ENCODE measurements around the gene SNX5.
"Not testable (repeated sequence)": the region's sequence is repeated elsewhere in the genome, so short reads cannot be mapped to it uniquely, and the experiment has no call there.

SNX5 gene

DNA sequence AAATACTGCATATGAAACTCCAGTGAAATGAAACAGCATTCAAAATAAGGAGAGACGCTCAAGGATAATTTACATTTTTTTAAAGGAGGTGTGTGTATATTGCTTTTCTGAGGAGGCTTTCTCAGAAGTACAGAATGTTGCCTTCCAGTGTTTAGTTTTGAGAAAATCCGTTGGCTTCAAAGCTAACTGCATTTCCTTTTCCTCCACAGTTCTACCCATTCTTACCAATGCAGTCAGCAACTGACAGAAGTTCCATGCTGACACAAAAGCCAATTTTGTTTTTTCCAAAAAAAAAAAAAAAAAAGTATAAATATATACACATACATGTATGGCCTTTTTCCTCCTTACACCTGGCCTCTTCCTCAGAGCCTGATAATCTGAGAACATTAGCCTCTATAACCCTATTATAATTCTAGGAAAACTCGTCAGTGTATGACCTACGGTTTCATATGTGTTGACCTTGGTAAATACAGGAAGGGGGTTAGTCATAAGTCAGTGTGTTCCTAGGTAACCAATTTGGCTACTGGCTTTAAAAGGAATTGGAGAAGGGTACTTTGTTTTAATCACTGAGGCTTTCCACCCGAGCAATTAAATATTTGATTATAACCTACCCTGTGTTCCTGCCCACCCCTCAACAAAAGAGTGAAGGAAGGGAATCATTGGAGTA is 24.4 kb upstream of the SNX5 start:
- DNase-seq = no peak

DNA sequence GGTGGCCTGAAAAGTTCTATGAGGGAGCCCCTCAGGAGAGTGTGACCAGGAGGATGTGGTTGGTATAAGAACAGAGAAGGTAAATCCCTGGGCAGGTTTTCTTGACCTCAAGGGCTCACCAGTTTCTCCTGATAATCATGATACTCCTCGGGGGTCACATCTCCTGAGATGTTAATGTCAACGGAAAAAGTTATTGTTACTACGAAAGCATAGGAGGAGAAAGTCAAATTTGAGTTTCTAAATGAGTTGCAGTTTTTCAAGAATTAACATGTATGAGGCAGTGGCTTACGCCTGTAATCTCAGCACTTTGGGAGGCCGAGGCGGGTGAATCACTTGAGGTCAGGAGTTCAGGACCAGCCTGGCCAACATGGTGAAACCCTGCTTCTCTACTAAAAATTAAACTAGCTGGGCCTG is 23.6 kb upstream of the SNX5 start:
- DNase-seq = no peak

DNA sequence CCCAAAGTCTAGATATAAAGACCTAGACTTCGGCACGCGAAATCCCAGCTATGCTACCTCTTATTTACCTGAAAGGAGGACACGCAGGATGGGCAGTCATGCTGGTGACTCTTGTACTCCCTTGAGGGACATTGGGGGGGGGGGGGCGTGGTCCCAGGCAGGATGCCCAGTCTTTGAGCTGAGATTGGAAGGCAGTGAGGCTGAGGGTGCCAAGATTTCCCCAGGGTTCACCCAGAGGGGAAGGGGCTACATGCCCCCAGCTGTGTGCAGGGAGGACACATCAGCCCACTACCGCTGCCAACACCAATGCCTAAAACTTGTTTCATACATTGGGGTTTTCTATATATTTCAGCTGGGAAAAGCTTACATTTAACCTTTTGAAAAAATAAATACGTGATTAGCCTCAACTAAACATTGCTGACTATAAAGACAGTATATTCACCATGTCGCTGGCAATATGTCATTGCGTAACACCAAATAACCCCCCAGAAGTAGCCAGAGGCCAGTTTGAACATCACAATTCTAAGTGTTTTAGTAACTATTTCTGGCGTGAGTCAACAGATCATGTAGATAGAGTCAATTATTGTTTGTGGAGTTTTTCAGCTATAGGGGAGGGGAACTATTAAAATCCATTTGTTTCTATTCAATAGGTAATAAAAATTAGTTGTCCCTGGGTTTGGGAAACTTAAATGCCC is 21.8 kb upstream of the SNX5 start:
- no peak for DNase-seq

DNA sequence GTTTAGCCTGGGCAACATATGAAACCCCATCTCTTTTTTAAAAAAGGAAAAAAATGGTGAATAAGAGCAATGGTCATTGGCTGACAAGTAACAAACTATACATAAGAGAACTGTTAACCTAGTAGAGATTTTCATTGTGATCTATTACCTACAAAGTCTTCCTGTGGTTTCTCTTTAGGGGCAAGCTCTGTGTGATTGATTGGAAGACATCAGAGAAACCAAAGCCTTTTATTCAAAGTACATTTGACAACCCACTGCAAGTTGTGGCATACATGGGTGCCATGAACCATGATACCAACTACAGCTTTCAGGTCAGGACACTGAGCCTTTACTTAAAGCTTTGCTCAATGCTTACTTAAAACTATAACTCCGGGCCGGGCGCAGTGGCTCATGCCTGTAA is 19.4 kb upstream of the SNX5 start:
- no peak for DNase-seq

DNA sequence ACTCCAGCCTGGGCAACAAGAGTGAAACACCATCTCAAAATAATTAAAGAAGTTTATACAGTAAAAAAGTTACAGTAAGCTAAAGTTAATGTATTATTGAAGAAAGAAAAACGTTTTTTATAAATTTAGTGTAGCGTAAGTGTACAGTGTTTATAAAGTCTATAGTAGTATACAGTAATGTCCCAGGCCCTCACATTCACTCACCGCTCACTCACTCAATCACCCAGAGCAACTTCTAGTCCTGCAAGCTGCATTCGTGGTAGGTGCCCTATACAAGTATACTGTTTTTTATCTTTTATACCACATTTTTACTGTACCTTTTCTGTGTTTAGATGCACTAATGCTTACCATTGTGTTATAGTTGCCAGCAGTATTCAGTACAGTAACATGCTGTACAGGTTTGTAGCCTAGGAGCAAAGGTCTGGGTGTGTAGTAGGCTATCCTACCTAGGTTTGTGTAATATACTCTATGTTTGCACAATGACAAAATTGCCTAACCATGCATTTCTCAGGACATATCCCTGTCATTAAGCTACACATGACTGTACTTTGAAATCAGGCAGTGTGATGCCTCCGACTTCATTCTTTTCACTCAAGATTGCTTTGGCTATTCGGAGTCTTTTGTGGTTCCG is 16.9 kb upstream of the SNX5 start:
- no peak for DNase-seq

DNA sequence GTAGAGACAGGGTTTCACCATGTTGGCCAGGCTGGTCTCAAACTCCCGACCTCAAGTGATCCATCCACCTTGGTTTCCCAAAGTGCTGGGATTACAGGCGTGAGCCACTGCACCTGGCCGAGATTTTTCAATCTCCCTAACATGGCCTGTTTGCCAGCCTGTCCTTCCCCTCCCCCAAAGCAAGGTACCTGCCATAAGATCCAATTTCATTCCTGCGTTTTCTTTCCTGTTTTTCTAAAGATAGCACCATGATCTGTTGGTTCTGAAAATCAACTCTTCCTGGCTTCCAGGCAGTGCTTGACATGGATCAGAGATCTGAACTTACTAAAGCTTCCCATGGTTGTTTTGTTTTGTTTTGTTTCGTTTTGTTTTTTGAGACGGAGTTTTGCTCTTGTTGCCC is 7.7 kb upstream of the SNX5 start:
- DNase-seq = no peak

DNA sequence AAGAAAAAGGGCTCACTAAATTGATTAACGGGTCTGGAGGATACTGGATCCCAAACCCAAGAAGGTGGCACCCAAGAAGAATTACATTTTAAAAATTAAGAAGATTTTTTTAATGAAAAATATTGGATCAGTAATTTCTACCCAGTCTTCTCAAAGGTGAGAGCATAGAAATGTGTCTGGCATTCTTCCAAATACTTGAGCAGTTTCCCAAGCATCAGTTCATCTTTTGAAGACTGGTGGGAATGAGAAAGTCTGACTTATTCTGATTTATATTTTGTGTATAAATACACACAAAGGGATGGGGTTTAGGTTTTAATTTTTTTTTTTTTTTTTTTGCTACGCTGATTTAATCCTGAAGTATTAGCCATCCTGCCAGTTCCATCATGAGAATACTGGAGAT is 3.5 kb upstream of the SNX5 start:
- no peak for DNase-seq

DNA sequence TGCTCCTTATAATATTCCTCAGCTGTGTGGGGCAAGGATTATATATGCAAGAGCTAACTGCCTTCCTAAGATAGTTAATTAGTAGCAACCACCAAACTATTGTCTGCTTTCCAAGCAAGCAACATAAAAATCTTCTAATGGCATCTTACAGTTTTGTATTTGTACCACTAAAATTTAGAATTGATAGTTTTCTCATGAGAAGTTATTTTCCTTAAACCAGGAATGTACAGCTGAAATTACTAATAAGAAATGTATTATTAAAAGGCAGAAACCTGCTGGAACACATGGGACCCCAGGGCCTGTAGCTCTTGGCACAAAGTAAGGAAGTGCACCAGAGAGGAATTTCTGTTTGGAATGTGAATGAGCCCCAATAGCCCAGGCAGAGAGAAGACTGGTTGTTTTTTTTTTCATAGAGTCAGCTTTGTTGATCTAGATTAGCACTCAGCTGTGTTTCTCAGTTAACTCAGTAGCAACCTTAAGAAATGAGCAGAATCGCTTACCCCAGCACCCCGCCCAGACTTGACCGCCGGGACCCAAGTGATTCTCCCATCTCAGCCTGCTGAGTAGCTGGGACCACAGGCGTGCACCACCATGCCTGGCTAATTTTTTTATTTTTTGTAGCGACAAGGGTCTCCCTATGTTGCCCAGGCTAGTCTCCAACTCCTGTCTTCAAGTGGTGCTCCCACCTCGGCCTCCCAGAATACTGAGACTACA is 2.9 kb upstream of the SNX5 start:
- no peak for DNase-seq

DNA sequence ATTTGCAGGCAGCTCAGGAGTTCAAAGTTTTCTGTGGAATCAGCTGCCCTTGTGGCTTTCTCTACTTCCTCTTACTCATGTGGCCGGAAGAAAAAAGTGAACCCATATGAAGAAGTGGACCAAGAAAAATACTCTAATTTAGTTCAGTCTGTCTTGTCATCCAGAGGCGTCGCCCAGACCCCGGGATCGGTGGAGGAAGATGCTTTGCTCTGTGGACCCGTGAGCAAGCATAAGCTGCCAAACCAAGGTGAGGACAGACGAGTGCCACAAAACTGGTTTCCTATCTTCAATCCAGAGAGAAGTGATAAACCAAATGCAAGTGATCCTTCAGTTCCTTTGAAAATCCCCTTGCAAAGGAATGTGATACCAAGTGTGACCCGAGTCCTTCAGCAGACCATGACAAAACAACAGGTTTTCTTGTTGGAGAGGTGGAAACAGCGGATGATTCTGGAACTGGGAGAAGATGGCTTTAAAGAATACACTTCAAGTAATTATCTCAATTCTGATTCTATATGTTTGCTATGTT is 1.4 kb upstream of the SNX5 start:
- peak; percentile 7 for DNase-seq

DNA sequence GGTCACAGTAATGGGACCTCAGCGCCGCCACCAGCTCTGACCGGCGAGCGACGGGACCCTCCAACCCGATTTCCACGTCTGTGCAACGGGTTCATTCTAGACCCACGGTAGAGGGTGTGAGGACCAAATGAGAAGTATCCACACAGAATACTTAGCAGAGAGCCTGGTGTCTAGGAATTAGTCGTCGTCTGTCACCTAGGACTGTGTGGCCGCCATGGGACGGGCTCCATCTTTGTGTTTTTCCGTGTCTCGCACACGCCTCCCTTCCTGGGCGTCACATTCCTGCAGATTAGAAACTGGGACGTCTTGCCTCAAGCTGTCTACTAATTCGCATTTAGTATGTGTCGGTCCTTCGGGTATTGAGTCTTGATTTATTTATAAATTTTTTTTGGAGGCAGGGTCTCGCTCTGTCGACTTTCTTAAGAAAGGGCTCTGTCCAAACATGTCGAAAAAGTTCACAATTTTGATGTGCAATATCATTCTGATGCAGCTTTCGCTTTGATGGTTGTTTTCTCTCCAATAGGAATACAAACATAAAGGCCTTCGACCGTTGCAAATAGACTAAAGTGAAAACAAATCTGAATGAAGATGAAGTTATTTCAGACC is 787 bp upstream of the SNX5 start:
- DNase-seq = no peak

DNA sequence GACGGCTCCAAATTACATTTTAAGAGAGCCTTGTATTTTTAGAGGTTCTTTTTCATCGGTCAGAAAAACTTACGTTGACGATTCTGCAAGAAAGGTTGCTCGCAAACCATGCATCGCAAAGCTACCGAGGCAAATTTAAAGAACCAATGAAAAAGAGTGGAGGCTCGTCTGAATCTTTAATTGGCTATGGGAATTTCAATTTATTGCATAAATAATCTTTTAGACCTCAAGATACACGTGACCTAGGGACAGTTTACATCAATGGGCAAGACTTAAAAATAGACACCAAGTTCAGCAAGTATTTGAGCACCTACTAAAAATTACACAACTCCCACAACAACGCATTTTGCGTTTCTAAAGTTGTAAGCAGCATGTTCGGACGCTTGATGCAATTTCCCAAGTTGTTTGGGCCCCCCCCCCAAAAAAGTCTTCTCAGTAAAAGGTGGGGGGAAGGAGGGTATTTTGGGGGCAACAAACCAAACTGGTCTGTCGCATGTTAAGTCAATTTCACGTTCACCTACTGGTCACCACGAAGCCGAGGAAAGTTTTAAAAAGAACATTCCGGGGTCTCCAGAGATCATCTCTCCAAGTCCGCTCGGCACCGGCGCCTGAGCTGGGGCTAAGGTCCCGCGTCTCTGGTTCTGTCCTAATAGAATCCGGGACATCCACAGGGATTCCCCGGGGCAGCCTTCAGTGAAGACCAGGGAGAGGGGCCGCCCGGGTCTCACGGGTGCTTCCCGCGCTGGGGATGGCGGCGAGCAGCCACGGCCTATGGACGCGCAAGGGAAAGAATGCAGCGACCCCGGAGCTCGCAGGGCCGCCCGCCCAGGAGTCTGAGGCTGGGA is 851 bp downstream of the SNX5 start:
- no peak for DNase-seq

DNA sequence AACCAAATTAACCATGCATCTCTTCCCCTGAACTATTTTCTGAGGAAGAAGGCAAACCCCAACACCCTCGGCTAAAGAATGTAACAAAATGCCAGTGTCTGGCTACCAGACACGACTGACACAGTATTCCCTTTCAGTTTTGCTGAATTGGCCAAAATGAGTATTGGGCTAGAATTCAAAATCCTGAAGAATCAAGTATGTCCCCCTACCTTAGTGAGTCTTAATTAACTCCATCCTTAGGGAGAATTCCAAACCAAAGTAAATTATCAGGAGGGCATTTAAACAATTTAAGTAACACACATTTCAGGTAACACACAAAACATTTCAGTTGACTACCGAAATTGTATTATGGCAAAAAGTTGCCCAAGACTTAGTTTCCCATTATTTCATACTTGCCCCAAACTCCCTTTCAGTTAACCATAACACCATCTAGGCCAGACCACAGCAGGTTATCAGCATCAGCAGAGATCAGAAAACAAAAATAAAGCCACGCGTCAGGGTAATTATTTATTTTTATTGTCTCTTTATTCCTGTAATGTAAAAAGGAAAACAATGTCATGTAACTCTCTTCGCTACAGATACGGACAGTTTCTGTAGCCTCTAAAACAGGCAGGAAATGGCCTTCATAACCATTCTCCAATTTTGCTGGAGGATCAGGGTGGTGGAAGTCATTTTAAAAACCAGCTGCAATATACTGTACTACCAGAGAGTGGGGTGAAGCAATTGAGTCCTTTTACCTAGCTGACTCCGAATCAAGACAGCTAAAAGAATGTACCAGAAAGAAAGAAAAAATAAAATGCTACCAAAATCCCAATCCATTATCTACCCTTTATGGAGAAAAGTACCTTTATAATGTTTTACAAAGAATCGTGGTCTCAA is 1.9 kb downstream of the SNX5 start:
- DNase-seq = no peak

DNA sequence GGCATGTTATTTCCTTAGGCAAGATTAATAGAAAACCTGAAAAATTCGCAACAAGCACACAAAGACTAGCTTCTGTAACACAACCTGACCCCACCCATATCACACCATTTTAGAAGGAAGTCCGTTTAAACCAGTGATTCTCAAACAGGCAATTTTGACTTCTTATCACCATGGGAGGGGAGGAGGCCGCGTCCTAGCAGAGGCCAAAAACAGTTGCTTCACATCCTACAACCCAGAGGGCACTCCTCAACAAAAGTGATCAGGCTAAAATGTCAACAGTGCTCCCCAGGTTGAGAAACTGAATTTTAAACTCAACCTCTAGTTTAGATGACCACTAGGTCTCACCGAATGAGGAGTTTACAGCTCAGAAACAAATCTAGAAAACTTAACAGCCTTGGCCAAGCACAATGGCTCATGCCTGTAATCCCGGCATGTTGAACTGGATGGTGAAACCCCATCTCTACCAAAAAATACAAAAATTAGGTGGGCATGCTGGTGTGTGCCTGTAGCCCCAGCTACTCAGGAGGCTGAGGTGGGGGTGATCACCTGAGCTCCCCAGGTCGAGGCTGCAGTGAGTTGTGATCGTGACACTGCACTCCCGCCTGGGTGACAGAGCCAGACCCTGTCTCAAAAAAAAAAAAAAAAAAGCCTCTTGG is 3.4 kb downstream of the SNX5 start:
- no peak for DNase-seq

DNA sequence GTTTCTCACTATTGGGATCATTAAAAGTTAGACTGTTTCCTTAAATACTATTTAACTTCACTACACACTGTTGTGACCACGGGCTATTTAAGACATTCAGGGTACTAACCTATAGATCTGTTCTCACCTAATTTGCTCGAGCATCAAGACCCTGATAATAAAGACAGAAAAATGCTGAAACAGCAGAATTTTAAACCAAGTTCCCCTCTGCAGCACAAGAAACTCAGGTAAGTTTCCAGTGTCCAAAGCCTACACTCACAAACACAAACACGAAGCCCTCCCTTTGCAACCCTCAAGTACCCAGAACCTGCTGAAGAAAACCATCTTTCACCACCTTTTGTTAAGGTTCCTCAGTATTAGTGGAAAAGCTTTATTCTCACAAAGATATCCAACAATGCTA is 4.0 kb downstream of the SNX5 start:
- no peak for DNase-seq

DNA sequence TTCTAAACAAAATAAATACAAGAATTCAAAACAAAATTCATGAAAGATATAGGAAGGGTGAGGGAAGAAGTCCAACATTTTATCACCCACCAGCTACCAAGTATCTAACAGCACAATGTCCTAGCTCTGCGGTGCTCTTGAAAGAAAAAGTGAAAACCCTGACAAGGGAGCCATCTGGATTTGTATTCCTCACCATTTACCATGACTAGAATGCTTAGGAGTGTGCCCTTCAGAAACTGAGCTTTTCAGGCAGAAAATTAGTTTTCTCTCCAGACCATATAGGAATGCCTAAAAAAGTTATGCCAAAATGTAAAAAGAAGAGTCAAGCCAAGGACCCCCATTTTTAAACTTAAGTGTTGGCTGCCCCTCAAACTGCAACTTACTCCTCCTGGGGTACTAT is 4.5 kb downstream of the SNX5 start:
- DNase-seq = no peak

DNA sequence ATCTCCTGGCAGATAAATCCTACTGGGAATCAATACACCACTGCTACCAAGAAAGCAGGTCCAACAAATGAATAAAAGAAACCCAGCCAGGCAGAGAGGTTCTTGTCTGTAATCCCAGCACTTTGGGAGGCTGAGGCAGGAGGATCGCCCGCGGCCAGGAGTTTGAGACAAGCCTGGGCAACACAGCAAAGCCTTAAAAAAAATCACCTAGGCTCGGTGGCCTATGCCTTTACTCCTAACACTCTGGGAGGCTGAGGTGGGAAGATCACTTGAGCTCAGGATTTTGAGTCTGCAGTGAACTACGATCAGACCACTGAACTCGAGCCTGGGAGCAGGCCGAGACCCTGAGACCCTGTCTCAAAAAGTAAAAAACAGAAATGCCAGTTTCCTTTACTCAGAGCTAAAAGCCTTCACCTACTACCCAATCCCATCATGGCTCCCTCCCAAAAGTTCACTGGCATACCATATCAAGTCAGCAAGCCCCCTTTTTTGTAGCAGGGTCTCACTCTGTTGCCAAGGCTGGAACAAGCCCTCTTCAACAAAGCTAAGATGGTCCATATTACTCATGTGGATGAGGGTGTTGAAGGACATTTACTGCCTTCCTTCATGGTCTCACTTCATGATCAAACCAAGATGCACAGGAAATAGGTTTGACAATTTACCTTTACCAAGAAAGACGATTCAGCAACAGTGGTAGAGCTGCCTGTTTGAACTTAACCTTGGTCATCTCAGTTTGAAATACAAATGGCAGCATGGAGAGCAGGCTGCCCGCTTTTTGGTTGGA is 5.3 kb downstream of the SNX5 start:
- DNase-seq = no peak

DNA sequence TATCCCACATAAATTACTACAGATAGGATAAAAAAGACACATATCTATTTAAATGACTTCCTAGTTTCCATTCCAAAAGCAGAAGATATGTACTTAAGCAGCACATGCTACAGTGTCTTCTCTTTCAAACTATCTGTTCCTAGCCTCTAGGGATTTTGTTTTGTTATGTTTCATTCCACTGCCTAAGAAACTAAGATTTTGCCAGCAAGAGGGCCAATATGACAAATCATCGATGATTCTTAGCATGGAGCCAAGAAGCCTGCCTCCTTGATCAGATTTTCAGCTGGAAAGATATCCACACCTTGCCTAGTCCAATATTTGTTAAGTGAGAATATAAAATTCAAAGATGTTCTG is 7.0 kb downstream of the SNX5 start:
- DNase-seq = no peak

DNA sequence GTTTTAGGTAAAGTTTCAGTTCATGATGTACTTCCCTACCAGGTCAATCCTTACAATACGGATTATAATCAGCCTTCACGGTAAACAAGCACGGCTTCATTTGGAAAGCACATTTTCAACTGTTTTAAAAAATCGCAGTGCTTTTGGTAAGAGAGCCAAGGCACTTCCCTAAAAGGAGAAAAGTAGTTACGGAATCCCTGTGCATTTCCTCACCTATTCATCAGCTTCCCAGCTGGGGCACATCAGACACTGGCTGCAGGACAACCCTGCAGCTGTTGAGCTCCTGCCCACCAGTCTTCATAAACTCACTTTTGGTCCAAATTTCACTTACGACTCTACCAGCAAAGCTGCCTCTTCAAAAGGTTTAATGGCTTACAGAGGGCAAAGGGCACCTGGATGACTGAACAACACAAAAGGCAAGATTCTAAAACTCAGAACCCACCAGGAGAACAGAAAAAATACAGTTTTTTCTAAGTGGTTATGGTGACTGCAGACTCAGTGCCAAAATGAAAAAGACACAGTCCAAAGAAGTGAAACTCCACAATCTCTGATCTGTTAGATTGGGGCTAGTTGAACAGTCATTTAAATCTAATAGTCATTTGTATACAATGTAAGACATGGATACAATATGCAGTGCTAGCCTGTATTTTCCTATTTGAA is 7.5 kb downstream of the SNX5 start:
- DNase-seq = no peak

DNA sequence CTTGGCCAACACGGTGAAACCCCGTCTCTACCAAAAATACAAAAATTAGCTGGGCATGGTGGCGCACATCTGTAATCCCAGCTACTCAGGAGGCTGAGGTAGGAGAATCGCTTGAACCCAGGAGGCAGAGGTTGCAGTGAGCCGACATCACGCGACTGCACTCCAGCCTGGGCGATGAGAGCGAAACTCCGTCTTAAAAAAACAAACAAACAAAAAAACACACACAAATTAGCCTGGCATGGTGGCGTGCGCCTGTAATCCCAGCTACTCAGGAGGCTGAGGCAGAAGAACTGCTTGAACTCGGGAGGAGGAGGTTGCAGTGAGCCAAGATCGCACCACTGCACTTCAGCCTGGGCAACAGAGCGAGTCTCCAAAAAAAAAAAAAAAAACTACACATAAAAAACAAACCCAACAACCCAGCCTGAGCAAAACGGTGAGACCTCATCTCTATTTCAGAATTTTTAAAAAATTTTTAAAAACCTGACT is 8.2 kb downstream of the SNX5 start:
- DNase-seq = not testable (repeated sequence)
